ENCODE measurements around the gene ARPC5.
"Not testable (repeated sequence)": the region's sequence is repeated elsewhere in the genome, so short reads cannot be mapped to it uniquely, and the experiment has no call there.

ARPC5 gene

DNA sequence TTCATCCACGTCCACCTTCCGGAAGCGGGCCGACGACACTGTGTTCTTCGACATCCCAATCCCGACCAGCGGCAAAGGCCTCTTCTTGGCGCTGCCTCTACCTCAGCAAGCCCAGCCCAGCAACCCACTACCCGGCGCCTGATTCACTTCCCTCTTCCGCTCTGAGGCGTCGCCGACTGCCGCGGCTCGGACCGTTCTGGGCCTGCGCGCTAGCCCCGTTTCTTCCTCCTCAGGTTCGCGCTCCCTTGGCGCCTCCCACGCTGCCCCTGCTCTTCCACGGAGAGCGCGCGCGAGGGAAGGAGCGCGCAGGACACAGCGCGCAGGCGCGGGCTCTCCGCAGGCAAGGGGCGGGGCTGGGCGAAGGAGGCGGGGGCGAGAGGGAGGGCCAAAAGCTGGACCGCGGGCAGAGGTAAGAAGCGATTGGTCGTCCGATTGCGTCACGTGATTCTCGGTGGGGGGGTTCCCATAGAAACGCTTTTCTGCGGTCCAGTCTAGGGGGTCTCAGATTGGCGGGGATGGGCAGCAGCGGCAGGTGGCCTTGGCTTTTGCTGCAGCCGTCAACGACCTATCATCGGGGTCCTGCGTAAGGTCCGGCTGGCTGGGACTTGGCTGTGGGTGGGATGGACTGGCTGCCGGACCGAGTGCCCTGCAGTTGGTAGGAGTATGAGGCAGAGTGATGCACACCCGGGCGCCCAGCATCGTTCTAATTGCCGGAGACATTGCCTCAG, at the start of gene ARPC5:
ARPC5 (minus strand) TSS at position 178 of the 728 bp plus-strand sequence; CDS start at position 54, 124 bp downstream.
- in situ Hi-C loops (cut with MboI; ENCODE audit: low sequenced_read_pairs) = no loop called here

DNA sequence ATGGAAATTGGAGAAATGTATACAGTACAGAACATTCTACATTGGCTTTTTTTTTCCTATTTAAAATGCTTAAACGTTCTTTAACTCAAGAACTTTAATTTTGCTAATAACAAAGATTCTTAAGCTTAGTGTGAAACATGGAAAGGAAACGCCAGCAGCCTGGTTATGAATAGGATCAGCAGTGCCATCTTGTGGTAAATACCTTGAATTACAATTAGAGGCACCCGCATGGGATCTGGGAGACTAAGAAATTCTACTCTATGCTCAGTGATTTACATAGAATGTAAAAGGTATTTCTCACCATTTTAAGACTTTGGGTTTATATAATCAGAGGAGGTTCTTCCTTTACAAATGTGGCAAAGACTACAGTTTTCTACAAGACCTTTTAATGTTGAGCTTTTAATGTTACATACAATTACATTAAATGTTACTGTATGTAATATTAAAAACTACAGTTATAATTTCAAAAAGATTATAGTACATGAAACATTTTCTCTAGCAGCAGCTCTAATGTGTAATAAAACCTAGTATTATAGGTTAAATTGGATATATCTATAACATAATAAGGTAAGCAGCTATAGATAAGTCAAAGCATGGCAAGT, 49.6 kb upstream of the ARPC5 start:
- in situ Hi-C loops (cut with MboI; ENCODE audit: low sequenced_read_pairs) = no loop called here

DNA sequence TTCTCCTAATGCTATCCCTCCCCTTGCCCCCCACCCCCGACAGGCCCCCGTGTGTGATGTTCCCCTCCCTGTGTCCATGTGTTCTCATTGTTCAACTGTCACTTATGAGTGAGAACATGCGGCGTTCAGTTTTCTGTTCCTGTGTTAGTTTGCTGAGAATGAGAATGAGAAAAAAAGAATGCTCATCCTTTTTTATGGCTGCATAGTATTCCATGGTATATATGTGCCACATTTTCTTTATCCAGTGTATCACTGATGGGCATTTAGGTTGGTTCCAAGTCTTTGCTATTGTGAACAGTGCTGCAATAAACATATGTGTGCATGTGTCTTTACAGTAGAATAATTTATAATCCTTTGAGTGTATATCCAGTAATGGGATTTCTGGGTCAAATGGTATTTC, 43.8 kb upstream of the ARPC5 start:
- in situ Hi-C loops (cut with MboI; ENCODE audit: low sequenced_read_pairs) = not testable (repeated sequence)

DNA sequence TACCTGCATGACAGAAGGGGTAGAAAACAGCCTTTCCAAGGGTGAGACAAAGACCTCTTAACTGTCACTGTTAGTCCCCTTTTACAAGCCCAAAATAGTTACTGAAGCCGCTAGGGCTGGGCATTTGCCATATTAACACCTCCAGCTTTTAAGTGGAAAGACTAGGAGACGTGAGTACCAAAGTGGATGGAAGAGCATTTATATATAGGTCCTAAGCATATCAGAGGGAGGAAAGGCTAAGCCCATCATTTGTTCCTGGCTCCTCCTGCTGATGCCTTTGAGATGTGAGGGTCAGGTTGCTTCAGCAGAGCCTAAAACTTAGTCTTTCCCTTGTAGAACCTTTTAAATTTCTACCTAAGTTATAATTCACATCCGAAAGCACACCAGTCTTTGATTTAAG, 43.2 kb upstream of the ARPC5 start:
- in situ Hi-C loops (cut with MboI; ENCODE audit: low sequenced_read_pairs) = no loop called here

DNA sequence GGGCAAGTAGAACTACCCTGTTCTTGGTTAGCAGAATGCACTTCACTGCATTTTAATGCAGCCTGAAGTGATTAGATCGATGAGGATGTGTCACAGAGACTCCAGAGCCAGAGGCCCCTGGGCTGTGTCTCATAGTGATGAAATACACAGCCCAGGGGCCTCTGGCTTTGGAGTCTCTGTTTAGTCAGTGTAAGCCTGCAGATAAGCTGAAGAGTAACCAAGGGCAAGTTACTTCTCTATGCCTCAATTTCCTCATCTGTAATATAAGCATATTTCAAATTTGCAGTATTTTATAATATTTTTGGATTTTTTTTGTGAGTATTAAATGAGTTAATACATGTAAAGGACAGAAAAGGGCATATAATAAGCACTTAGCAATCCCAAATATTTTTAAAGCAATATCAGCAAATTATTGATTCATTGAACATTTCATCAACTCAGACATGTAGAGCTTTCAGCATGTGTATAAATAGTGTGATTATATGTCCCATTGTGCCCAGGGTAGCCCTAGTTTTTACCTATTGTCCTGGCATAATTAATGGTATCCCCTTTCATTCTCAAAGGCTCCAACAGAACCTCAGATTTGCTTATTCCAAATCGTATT, 41.1 kb upstream of the ARPC5 start:
- in situ Hi-C loops (cut with MboI; ENCODE audit: low sequenced_read_pairs) = no loop called here

DNA sequence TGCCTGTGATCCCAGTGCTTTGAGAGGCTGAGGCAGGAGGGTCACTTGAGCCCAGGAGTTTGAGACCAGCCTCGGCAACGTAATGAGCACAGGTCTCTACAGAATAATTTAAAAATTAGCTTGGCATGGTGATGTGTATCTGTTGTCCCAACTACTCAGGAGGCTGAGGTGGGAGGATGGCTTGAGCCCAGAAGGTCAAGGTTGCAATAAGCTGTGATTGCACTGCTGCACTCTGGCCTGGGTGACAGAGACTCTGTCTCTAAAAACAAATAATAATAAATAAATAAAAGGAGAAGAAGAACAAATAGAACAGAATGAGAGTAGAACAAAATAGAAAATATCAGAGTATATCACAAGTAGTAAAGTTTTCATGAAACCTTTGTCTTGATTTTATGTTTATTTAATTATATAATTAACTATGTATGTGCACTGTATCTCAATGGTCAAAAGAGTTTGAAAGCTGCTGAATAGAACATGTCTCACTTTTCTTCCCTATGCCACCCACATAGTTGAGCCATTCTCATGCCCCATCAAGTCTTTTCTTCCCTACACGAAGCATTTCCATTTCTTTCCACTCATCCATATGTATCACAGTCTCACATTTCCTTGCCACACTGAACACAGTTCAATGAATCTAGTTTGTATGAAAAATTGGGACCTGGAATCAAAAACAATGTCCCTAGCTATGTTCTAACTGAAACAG, 40.5 kb upstream of the ARPC5 start:
- in situ Hi-C loops (cut with MboI; ENCODE audit: low sequenced_read_pairs) = no loop called here

DNA sequence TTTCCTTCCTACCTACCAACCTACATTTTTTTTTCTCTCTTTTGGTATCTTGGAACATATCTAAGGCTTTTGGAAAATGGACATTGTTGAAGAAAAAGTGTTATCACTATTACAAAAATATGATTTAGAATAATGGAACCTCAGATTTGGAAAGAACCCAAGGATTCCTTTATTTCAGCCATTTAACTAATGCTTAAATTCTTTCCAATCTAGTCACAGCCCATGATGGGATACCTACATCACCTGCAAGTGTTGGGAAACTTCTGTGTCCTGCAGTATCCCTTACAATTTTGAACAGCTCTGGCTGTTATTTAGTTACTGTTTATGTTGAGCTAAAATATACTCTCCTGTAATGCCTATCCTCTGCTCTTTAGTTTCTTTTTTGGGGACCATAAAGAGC, 39.8 kb upstream of the ARPC5 start:
- in situ Hi-C loops (cut with MboI; ENCODE audit: low sequenced_read_pairs) = no loop called here

DNA sequence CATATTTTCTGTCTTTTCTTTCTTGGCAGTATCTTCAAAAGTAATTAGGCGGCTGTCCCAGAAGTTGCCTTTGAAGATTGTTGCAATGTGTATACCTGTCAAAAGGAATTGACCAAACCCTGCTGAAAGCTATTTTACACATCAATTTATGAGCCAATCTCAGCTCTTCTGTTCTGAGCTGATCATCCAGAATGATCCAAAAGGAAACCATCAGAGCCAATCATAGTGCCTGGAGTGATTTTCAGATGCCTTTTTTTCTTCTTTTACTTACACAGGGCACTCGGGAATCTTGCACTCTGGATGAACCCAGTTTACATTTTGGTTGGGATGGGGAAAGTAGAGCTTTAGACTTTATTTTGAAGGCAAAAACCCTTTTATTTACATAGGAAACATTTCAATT, 39.3 kb upstream of the ARPC5 start:
- in situ Hi-C loops (cut with MboI; ENCODE audit: low sequenced_read_pairs) = no loop called here

DNA sequence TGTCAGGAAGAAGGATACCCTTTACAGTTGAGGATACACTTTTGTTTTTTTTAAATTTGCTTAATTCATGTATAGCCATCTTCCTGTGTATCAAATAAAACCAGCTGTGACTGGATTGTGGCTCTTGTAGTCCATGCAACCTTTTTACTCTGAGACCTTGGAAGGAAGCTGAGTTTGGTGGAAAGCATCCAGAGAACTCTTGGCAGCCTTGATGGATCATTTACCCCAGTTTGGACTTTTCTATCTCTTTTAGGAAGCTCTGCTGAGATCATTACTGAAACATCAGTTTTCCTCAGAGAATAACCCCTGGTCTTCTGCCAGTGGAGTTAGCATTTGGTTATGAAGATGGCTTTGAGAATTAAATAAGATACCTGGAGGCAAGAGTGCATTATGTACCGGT, 38.8 kb upstream of the ARPC5 start:
- in situ Hi-C loops (cut with MboI; ENCODE audit: low sequenced_read_pairs) = no loop called here

DNA sequence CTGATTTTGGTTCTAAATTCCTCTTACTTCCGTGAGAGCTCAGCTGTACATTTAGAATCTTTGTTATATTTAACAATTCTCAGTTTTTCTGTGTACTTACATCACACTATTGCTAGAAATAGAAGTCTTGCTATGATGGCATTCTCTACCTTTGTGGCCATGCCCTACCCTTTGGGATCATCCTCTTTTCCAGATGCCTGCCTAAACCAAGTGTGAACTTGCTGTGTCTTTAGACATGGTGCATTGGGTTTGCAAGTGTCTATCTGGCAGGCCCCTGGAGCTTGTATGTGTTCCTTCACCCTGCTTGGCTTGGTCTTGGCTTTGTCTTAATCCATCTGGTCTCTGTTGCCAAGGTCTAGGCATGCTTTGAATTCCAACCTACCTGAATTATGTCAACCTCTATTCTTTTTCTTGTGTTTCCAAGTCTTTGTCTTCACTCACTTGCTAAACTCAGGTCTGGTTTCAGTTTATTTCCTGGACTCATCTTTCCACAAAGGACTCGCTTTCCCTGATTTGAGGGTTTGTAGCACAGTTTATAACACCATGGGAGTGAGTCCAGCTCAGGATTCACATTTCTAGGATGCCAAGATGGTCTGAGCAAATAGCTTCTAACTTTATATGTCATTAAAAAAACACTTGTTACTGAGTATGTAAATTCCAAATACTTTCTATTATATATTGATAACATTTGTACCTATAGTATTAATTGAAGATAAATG, 38.2 kb upstream of the ARPC5 start:
- in situ Hi-C loops (cut with MboI; ENCODE audit: low sequenced_read_pairs) = no loop called here

DNA sequence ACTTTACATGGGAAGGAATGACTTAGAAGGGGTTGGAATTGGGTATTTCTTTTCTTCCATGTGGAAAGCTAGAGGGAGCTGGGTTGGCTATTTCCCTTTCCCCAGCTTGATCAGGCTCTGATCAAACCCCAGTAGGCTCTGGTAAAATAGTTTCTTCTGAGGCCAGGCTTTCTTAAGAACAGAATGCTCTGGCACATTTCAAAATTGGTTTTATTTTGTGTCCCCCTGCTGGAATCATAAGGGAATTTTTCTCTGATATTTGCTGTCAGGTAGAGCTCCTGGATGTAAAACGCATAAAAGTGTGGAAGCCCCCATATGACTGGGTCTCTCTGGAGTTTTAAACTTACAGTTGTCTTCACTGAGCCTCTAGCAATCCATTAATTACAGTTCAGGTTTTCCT, 34.6 kb upstream of the ARPC5 start:
- in situ Hi-C loops (cut with MboI; ENCODE audit: low sequenced_read_pairs) = no loop called here

DNA sequence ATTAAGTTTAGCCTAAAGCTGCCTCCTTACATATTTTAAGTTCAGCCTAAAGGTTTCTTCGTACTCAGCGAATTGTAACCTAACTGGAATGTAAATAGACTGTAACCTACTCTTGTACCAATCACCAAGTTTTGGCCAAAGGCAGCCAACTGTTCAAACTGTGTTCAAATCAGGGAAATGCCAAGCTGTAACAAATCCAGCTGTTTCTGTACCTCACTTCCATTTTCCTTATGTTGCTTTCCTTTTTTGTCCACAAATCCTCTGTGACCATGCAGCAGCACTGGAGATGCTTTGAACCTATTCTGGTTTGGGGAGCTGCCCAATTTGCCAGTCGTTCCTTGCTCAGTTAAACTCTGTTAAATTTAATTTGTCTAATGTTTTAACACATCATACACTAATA, 20.8 kb upstream of the ARPC5 start:
- in situ Hi-C loops (cut with MboI; ENCODE audit: low sequenced_read_pairs) = no loop called here

DNA sequence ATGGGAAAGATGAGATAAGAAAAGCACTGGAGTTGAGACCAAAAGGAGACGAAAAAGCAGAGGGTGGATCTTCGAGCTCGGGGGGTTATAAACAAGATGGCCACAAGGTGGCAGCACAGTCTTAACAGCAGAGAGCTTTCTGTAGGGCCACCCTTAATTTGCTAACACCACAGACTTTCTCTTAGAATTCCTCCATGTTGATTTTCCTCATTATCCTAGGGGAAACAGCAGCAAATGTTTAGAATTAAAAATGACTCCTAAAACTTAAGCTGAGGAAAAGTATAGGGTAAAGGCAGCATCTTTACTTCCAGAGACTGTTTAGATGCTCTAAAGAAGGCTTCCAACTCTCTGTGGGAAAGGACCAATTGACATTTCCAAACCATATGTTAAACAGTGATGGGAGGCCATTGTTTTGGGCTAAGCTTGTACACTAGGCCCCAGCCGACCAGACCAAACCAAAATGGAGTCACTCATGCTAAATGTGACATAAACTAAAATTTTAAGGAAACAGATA, 20.0 kb upstream of the ARPC5 start:
- in situ Hi-C loops (cut with MboI; ENCODE audit: low sequenced_read_pairs) = no loop called here

DNA sequence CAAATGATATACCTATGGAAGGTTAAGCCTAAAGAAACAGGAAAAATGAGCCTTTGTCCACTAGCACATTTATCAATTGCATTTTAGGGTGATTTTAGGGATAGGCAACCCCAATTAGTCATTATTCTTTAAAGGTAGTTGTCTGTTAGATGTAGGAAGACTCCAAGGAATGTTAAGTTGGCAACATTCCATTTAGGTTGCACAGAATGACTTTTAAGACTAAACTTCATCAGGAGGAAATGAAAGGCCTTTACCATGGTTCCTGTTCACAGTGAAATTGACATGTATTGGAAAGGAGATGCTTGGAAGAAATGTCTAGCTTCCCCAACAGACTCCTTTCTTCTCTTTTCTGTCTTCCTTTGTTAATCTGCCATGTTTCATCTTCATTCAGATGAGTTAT, 19.1 kb upstream of the ARPC5 start:
- in situ Hi-C loops (cut with MboI; ENCODE audit: low sequenced_read_pairs) = no loop called here

DNA sequence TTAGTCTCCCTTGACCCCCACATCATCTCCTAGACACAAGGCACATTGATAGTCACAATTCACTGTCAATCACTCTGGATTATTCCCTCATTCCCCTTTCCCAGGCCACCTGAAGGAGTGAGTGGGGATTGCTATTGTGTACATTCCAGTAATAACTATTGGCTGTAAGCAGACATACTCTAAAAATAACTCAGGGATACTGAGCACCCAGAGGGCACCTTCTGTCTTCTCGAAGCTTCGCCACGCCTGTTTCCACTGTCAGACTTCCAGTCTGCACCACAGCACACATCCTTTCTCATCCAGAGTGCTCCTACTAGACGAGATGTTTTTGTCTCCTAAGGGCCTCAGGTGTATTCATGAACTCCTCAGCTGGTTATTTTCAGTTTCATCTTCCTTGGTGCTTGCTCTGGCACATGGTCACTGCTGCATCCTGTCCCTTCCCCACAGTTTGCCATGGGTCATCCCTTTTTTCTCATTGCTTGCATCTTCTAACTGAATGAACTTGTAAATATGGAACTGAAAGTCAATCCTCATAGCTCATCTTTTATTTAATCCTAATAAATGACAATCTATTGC, 18.4 kb upstream of the ARPC5 start:
- in situ Hi-C loops (cut with MboI; ENCODE audit: low sequenced_read_pairs) = no loop called here

DNA sequence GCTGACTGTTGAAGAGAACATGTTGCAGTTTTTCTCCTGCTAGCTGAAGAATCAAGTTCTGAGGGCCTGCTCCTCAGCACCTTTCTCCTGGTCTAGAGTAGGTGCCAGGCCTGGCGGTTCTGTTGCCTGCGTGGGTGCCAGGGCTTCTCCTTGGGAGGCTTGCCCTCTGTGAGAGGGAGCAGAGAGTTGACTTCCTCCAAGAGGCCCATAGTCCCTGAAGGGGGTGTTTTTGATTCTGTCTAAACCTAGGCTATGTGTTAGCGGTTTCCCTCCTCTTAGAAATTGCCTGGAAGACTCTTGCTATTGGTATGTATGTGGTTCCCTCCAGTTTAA, 17.8 kb upstream of the ARPC5 start:
- in situ Hi-C loops (cut with MboI; ENCODE audit: low sequenced_read_pairs) = no loop called here

DNA sequence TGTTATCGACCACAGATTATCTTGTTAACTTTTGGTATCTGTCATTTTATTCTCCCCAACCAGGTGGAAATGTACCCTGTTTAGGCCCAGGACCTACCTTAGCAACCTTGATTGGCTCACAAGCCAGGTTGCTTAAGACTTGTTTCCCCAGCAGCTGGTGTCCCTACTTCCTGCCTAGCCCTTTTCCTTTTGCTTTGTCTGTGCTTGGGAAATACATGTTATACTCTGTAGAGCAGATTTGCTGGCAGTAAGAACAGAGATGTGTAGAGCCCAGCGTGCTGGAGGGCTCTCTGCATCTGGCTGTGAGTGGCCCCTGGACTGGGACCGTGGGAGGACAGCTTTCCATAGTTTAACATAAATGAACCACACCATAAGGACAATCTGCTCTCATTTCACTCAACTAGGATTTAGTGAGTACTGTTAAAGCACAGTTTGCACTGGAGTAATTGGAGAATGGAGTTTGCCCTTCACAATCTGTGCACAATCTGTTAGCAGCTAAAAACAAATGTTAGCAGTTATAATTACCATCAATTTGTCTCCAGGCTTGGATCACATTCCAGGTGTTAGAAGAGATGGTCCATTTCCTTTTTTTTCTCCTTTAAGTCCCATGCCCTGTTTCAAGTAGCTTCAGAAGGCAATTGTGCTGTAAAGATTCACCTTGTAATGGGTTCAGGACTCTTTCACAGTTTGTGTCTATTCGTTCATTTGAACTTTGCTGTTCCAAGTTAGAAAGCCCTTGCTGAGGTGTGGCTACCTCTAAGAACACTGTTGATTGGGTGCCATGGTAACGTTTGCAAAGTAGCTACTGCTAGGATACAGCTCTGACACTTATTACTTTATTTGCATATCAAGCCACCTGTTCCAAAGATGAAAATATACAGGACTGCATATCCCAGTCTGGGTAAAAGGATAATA, 17.2 kb upstream of the ARPC5 start, which contains the start of gene APOBEC4:
APOBEC4 (minus strand) TSS at position 770 of the 915 bp plus-strand sequence. CDS start 4,535 bp downstream, outside the sequence.
- in situ Hi-C loops (cut with MboI; ENCODE audit: low sequenced_read_pairs) = no loop called here

DNA sequence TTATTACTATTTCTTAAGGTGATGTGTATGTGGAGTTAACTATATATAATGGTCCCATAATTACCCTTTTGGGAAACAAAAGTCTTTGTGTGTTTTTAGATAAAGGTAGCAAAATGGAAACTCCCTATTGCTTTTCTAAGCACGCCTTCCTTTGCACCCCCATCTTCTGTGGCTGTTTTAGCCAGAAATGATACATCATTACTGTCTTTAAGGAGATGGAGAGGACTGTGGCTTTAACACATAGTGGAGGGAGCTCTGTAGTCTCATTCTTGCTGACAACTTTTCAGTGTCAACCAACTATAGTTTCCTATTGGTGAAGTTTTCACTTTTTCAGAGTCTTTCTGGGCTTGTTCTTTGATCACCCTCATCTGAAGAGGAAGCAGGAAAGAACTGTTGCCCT, 16.5 kb upstream of the ARPC5 start:
- in situ Hi-C loops (cut with MboI; ENCODE audit: low sequenced_read_pairs) = no loop called here

DNA sequence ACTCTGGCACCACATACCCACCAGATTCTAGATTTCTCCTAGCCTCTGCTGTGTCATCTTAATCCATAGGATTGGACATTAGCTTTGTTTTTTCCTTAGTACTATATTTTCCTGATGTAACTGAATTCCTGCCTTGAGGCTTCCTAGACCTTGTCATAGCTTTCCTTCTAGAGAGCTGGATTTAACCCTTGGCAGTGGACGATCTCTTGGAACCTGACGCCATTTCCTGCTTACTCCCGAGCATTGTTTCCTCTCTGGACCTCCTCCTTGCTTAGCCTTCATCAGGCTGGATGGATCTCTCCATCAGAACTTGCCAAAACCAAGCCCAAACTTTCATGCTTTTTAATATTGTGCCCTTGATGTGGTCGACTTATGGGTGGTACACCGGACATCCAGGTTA, 16.0 kb upstream of the ARPC5 start:
- in situ Hi-C loops (cut with MboI; ENCODE audit: low sequenced_read_pairs) = no loop called here

DNA sequence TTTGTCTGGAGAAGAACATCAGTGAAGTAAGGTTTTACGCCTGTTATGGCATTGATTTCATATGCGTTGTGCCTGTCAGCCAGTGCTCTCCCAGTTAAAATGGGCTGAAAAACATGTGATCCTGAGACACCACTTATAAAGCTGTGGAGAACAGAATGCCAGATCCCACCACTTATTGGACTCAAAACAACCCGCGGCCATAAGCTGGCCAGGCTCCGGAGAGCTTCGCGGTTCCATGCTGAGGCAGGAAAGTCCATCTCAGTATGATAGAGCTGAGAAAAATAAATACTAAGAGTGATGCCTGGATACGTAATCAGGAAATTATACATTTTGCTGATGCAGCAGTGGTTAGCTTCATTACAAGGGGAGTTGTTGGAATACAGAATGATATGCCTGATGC, 12.5 kb upstream of the ARPC5 start:
- in situ Hi-C loops (cut with MboI; ENCODE audit: low sequenced_read_pairs) = no loop called here

All from hTERT RPE-1 (cell line).